ENCODE measurements around the gene PDK2. TPM values are rescaled to one million over a fixed set of nuclear protein-coding genes. Genes with fewer than 3 reads are reported as not detected.

PDK2 gene
- total and polyA plus RNA-seq, 12 donors: 88.1 to 337 (median 225) TPM

GRCh38 chr17:50151041-50151936 is 56.1 kb downstream of the PDK2 start:
- peak; percentile 73 to 88 (median 80) for ATAC-seq
- H3K36me3 ChIP-seq: peaks cover 0 to 6% (median 0%) of the 10 kb centered on the region in 9 donors
- 1% methylated on average over 30 to 40 of the region's 40 CpGs for WGBS, 2 donors
- TF ChIP-seq CTCF (IDR thresholded peaks at IDR 0.05): peak; percentile 51 to 78 (median 59)
- H3K27me3 ChIP-seq: no peaks in the 10 kb centered on the region
- H3K4me3 ChIP-seq: peak overlapping the region; percentile 86 to 99 (median 90)
- H3K9me3 ChIP-seq: no peaks in the 10 kb centered on the region
- peak overlapping the region; percentile 93 to 99 (median 98) for H3K27ac ChIP-seq
- intact Hi-C loops (cut with DNase I): loop anchor here in 1 of 10 donors (5.0 kb wide), 1 partner anchor 54 kb away; the partner anchor contains the start of gene PDK2
- H3K4me1 ChIP-seq: peaks cover 43 to 84% (median 70%) of the 10 kb centered on the region in 9 donors
- peak; percentile 92 to 93 for DNase-seq

GRCh38 chr17:50151937-50152547 is 56.9 kb downstream of the PDK2 start:
- DNase-seq (peak; percentile 75 to 92), ATAC-seq (peak; percentile 60 to 88 (median 74))
- H3K27me3 ChIP-seq: no peaks in the 10 kb centered on the region
- H3K4me3 ChIP-seq: peak overlapping the region; percentile 86 to 99 (median 90)
- peak in 1 of 9 donors; percentile 6 for TF ChIP-seq CTCF (IDR thresholded peaks at IDR 0.05)
- H3K4me1 ChIP-seq: peaks cover 36 to 76% (median 62%) of the 10 kb centered on the region in 9 donors
- intact Hi-C loops (cut with DNase I): loop anchor here in 1 of 10 donors (5.0 kb wide), 1 partner anchor 55 kb away; the partner anchor contains the start of gene PDK2
- peak overlapping the region; percentile 93 to 99 (median 98) for H3K27ac ChIP-seq
- H3K9me3 ChIP-seq: no peaks in the 10 kb centered on the region
- no peaks in the 10 kb centered on the region for H3K36me3 ChIP-seq
- WGBS, 2 donors: 7 to 13% methylated on average over 12 of the region's 12 CpGs

GRCh38 chr17:50152736-50153135 is 57.6 kb downstream of the PDK2 start:
- ATAC-seq: no peak
- peak overlapping the region in 6 of 10 donors; percentile 86 to 99 (median 90) for H3K4me3 ChIP-seq
- no peaks in the 10 kb centered on the region for H3K27me3 ChIP-seq
- H3K9me3 ChIP-seq: no peaks in the 10 kb centered on the region
- no peak for DNase-seq
- peaks cover 33 to 69% (median 56%) of the 10 kb centered on the region in 9 donors for H3K4me1 ChIP-seq
- no peaks in the 10 kb centered on the region for H3K36me3 ChIP-seq
- no peak for TF ChIP-seq CTCF (IDR thresholded peaks at IDR 0.05)
- H3K27ac ChIP-seq: peak overlapping the region; percentile 93 to 99 (median 98)
- intact Hi-C loops (cut with DNase I): loop anchor here in 1 of 10 donors (5.0 kb wide), 1 partner anchor 55 kb away; the partner anchor contains the start of gene PDK2
- 68 to 77% methylated on average over 7 of the region's 7 CpGs for WGBS, 2 donors

Data from heart right ventricle (tissue), 16 donors.